Breast epithelium (tissue), 4 donors: ENCODE results near the gene TMEM182. TPM values are rescaled to one million over a fixed set of nuclear protein-coding genes. Genes with fewer than 3 reads are reported as not detected.

Experiments used
- DNase-seq, 2 donors: peaks; one replicate each; pipeline ENCODE4 v3.0.0-alpha.2; 2019; ENCODE audit warnings: low spot score in 2 of 2
- H3K27ac ChIP-seq, 2 donors: fragments of 200-600 bp; sonication (generic) in 1 of 2; one replicate each; pipeline ENCODE4 v1.5.1; 2016 to 2019; ENCODE audit warnings: mild to moderate bottlenecking in 1 of 2
- H3K27me3 ChIP-seq, 2 donors: fragments of 200-600 bp; sonication (generic) in 1 of 2; one replicate each; pipeline versions ENCODE4 v1.5.1 to v1.6.0; 2017 to 2019; ENCODE audit warnings: control low read depth in 1 of 2, mild to moderate bottlenecking in 1 of 2
- H3K36me3 ChIP-seq: fragments of 200-600 bp; one replicate; pipeline ENCODE4 v1.5.1; 2019
- H3K4me1 ChIP-seq, 2 donors: fragments of 200-600 bp; sonication (generic); one replicate each; pipeline ENCODE4 v1.5.1; 2016 to 2019; ENCODE audit warnings: control low read depth in 1 of 2
- H3K4me3 ChIP-seq, 3 donors: fragments of 200-600 bp; sonication (generic); 1 replicate in 2 of 3; 2 replicates in 1 of 3; pipeline ENCODE4 v1.5.1; 2016 to 2019; ENCODE audit warnings: mild to moderate bottlenecking in 3 of 3, moderate library complexity in 2 of 3
- H3K9me3 ChIP-seq, 2 donors: fragments of 200-600 bp; sonication (generic) in 1 of 2; one replicate each; pipeline ENCODE4 v1.5.1; 2016 to 2019; ENCODE audit warnings: control low read depth in 1 of 2
- CTCF ChIP-seq, 3 donors: fragments of 450-650 bp; IDR thresholded peaks; one replicate each; pipeline ENCODE4 v1.5.1; 2016 to 2017; ENCODE audit warnings: antibody characterized with exemption in 3 of 3, mild to moderate bottlenecking in 3 of 3, moderate library complexity in 3 of 3
- POLR2A ChIP-seq: fragments of 450-650 bp; IDR thresholded peaks from one replicate; pipeline ENCODE4 v1.6.1; 2016; ENCODE audit warnings: antibody characterized with exemption, mild to moderate bottlenecking, moderate library complexity
- POLR2AphosphoS5 ChIP-seq, 3 donors: sonication (generic); formaldehyde crosslinking; IDR thresholded peaks; one replicate each; pipeline ENCODE4 v1.6.1; 2017; ENCODE audit warnings: antibody characterized with exemption in 3 of 3
- intact Hi-C: fragments of 100-400 bp; cut with DNase I; formaldehyde crosslinking; loops from one replicate; pipeline ENCODE4 v1.15.1; 2023; ENCODE audit warnings: low total_unique reads
- total RNA-seq, 3 donors: library from RNA; depleted of rRNA; stranded (reverse); fragments of >200 nt; gene quantifications; one replicate each; pipeline ENCODE4 v1.1.0, GENCODE V29; 2016

TMEM182 gene, protein sequence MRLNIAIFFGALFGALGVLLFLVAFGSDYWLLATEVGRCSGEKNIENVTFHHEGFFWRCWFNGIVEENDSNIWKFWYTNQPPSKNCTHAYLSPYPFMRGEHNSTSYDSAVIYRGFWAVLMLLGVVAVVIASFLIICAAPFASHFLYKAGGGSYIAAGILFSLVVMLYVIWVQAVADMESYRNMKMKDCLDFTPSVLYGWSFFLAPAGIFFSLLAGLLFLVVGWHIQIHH
- 1 to 10 TPM; 2.2 to 5.3 (median 3.3) TPM for total RNA-seq

DNA sequence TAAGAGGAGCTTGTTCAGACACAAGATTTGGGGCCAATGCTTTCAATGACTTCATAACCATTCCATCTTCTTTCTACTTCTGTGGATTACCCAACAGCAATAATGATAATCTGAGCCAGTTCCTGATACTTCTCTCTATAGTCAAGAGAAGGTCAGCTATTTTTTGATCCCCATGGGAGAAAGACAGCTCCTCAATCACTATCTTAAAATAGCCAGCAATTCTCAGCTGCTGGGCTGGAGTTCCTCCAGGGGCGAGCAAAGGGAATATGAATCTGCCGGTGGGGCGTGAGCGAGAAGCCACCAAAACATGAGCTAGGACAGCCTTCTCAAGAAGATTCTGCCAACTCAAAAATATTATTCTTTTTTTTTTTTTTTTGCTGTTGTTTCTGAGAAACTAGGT, at the start of gene TMEM182:
Gene TMEM182, plus strand, starts transcription at position 269 of the 400 bp plus-strand sequence. CDS start 187 bp downstream, outside the sequence.
- Histone ChIP-seq H3K4me1 (no peaks in the 10 kb centered on the region), H3K27ac (no peak within 1 kb of the TSS), H3K9me3 (no peaks in the 10 kb centered on the region), H3K27me3 (no peaks in the 10 kb centered on the region), H3K4me3 (no peak within 1 kb of the TSS), H3K36me3 (no peaks in the 10 kb centered on the region)
- TF ChIP-seq CTCF (IDR thresholded peaks at IDR 0.05) (no peak), POLR2AphosphoS5 (IDR thresholded peaks at IDR 0.05) (no peak), POLR2A (no peak)
- intact Hi-C loops = no loop called here
- no peak for DNase-seq

GRCh38 chr2:102717308-102718018, 44.4 kb upstream of the TMEM182 start:
- Histone ChIP-seq H3K36me3 (peaks cover 3% of the 10 kb centered on the region), H3K4me3 (no peak overlapping the region), H3K27ac (no peak overlapping the region), H3K4me1 (no peaks in the 10 kb centered on the region), H3K27me3 (no peaks in the 10 kb centered on the region), H3K9me3 (no peaks in the 10 kb centered on the region)
- TF ChIP-seq POLR2AphosphoS5 (IDR thresholded peaks at IDR 0.05) (no peak), CTCF (IDR thresholded peaks at IDR 0.05) (no peak), POLR2A (no peak)
- no peak for DNase-seq
- intact Hi-C loops = no loop called here

GRCh38 chr2:102718387-102719316, 43.2 kb upstream of the TMEM182 start:
- no peak overlapping the region for H3K4me3 ChIP-seq
- no peak for DNase-seq
- peaks cover 3% of the 10 kb centered on the region for H3K36me3 ChIP-seq
- intact Hi-C loops = no loop called here
- TF ChIP-seq POLR2A (no peak), CTCF (IDR thresholded peaks at IDR 0.05) (no peak)
- no peaks in the 10 kb centered on the region for H3K9me3 ChIP-seq
- no peaks in the 10 kb centered on the region for H3K4me1 ChIP-seq
- no peak overlapping the region for H3K27ac ChIP-seq
- no peaks in the 10 kb centered on the region for H3K27me3 ChIP-seq

DNA sequence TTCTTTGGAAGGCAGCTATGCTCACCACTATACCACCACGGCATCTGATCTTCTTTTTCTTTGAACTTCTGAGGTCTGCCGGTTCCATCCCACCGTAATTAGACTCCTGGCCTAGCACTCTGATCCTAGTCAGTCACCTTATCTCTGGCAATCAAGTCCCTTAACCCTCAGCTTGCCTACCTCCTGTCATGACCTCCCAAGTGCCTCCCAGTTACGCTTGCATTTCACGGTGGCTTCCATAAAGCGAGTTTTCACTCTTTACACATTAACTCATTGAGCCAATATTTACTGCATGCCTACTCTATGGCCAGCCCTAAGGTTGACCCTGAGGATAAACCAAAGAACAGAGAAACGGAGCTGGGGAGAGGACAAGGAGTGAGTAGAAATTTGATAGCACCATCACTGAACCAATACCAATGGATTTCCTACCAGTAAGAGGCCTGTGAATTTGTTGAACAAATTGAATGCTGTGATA, 37.8 kb upstream of the TMEM182 start:
- no peaks in the 10 kb centered on the region for H3K36me3 ChIP-seq
- TF ChIP-seq POLR2AphosphoS5 (IDR thresholded peaks at IDR 0.05) (no peak), CTCF (IDR thresholded peaks at IDR 0.05) (no peak)
- intact Hi-C loops = no loop called here

More for the DNA sequence above, 37.8 kb upstream of the TMEM182 start:
- Histone ChIP-seq H3K27ac (no peak overlapping the region), H3K4me1 (no peaks in the 10 kb centered on the region), H3K9me3 (no peaks in the 10 kb centered on the region), H3K4me3 (no peak overlapping the region), H3K27me3 (no peaks in the 10 kb centered on the region)
- no peak for DNase-seq
